Right atrium auricular region (tissue), 2 donors: ENCODE results near the gene CD2BP2. TPM values are rescaled to one million over a fixed set of nuclear protein-coding genes. Genes with fewer than 3 reads are reported as not detected.

Experiments
- DNase-seq: peaks from one replicate; pipeline ENCODE4 v3.0.0-alpha.2; 2019; ENCODE audit warnings: low spot score
- H3K27ac ChIP-seq, 2 donors: fragments of 200-600 bp; sonication (generic); 1 replicate in 1 of 2; 2 replicates in 1 of 2; pipeline ENCODE4 v1.5.1; 2016 to 2019
- H3K27me3 ChIP-seq, 2 donors: fragments of 200-600 bp; sonication (generic); one replicate each; pipeline versions ENCODE4 v1.5.1 to v1.6.0; 2017 to 2019
- H3K36me3 ChIP-seq: fragments of 200-600 bp; sonication (generic); one replicate; pipeline ENCODE4 v1.5.1; 2016
- H3K4me1 ChIP-seq, 2 donors: fragments of 200-600 bp; sonication (generic); one replicate each; pipeline versions ENCODE4 v1.5.1 to v1.6.0; 2017 to 2019
- H3K4me3 ChIP-seq, 2 donors: fragments of 200-600 bp; sonication (generic); 1 replicate in 1 of 2; 2 replicates in 1 of 2; pipeline ENCODE4 v1.5.1; 2017 to 2019; ENCODE audit warnings: mild to moderate bottlenecking in 1 of 2, moderate library complexity in 1 of 2
- H3K9me3 ChIP-seq, 2 donors: fragments of 200-600 bp; sonication (generic); one replicate each; pipeline ENCODE4 v1.5.1; 2019
- CTCF ChIP-seq, 2 donors: fragments of 200-600 bp; sonication (generic); IDR thresholded peaks; one replicate each; pipeline ENCODE4 v1.5.1; 2019; ENCODE audit warnings: antibody characterized with exemption in 2 of 2
- total RNA-seq, 2 donors: library from RNA; depleted of rRNA; stranded (reverse); fragments of >200 nt; gene quantifications; one replicate each; pipeline ENCODE4 v1.1.0, GENCODE V29; 2016

Gene CD2BP2
- total RNA-seq = 10 to 100 TPM; 22.0 to 39.3 TPM

- DNase-seq = peak; percentile 98
- H3K9me3 ChIP-seq = no peaks in the 10 kb centered on the region
- H3K4me3 ChIP-seq = peak within 1 kb of the TSS; percentile 86 to 89
- H3K27ac ChIP-seq = peak within 1 kb of the TSS; percentile 92 to 96
- peaks cover 4 to 53% of the 10 kb centered on the region in 2 donors for H3K4me1 ChIP-seq
- H3K27me3 ChIP-seq = no peaks in the 10 kb centered on the region
- peaks cover 58% of the 10 kb centered on the region for H3K36me3 ChIP-seq
- TF ChIP-seq CTCF (IDR thresholded peaks at IDR 0.05) = no peak
Measured at GRCh38 chr16:30355144-30355953, at the start of gene CD2BP2. Gene CD2BP2 (minus strand): TSS chr16:30355308. CDS start chr16:30354681, 627 bp downstream.

GRCh38 chr16:30401768-30402425 is 46.8 kb upstream of the CD2BP2 start:
- Histone ChIP-seq H3K27me3 (no peaks in the 10 kb centered on the region), H3K9me3 (no peaks in the 10 kb centered on the region), H3K27ac (no peak overlapping the region), H3K4me3 (no peak overlapping the region), H3K36me3 (peaks cover 11% of the 10 kb centered on the region), H3K4me1 (peaks cover 0 to 25% of the 10 kb centered on the region in 2 donors)
- TF ChIP-seq CTCF (IDR thresholded peaks at IDR 0.05) = no peak
- DNase-seq = no peak

DNA sequence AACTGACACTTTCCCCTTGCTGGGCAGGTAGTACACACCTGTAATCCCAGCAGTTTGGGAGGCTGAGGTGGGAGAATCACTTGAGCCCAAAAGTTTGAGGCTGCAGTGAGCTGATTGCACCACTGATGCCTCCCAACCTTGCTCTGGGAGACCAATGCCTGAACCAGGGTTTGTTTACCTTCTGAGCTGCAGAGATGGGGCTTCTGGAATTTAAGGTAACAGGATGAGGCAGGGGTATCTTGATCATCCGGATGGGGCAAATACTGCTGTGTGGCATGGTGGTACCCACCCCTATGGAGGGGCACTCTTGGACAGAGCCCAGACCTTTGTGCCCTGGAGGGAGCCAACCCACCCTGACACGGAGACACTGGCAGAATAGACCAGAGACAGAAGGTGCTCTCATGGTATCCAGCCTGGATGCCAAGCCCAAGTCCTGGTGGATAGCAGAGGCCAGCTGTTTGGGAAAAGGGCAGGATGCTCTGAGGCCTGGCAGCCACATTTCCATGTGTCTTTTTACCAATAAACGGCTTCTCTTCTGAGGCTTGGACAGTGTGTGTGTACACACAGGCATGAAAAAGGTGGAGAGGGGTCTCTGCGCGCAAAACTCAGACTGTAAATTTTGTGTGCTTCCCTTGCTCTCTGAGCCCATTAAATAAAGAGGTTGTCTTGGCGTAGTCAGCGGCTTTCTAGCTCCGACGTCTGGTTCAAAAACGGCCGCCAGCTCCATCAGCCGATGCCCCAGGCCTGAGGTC is 44.5 kb upstream of the CD2BP2 start:
- H3K27ac ChIP-seq = peak overlapping the region; percentile 85 to 88
- H3K4me1 ChIP-seq = peaks cover 0 to 34% of the 10 kb centered on the region in 2 donors
- no peaks in the 10 kb centered on the region for H3K9me3 ChIP-seq
- no peak for TF ChIP-seq CTCF (IDR thresholded peaks at IDR 0.05)
- peaks cover 11% of the 10 kb centered on the region for H3K36me3 ChIP-seq
- H3K4me3 ChIP-seq = peak overlapping the region; percentile 61 to 70
- DNase-seq = no peak
- no peaks in the 10 kb centered on the region for H3K27me3 ChIP-seq

DNA sequence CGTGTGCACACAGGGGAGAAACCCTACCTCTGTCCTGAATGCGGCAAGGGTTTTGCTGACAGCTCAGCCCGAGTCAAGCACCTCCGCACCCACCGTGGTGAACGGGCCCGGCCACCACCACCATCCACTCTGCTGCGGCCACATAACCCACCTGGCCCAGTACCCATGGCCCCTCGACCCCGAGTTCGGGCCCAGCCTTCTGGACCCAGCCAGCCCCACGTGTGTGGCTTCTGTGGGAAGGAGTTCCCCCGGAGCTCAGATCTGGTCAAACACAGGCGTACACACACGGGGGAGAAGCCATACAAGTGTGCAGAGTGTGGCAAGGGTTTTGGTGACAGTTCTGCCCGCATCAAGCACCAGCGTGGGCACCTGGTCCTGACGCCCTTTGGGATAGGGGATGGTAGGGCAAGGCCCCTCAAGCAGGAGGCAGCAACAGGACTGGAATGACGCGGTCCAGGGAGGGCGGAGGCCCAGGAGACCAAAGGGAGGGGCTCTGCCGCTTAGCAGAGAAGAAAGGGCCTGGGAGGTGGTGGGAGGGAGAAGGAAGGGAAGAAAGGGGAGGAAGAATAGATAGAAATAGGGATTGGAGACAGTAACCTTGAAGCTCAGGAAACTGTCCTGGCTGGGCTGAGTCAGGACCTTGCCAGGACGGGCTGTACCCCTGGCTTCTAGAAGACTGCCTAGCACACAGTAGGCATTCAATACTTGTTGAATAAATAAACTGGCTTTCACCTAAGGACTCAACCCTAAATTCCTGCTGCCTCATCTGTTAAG is 43.7 kb upstream of the CD2BP2 start:
- H3K27ac ChIP-seq = no peak overlapping the region
- TF ChIP-seq CTCF (IDR thresholded peaks at IDR 0.05) = no peak
- no peak overlapping the region for H3K4me3 ChIP-seq
- H3K27me3 ChIP-seq = no peaks in the 10 kb centered on the region
- DNase-seq = no peak
- peaks cover 0 to 40% of the 10 kb centered on the region in 2 donors for H3K4me1 ChIP-seq
- H3K9me3 ChIP-seq = no peaks in the 10 kb centered on the region
- peaks cover 11% of the 10 kb centered on the region for H3K36me3 ChIP-seq
